Body of pancreas (tissue), 4 donors: ENCODE measurements around the gene ILDR2.

Experiments used
- CTCF ChIP-seq, 7 experiments: fragments of 450-650 bp in 4 of 7; fragments of 200-600 bp in 3 of 7; sonication (generic) in 3 of 7; IDR thresholded peaks; one replicate each; pipeline ENCODE4 v1.5.1; 2016 to 2019; ENCODE audit warnings: antibody characterized with exemption in 7 of 7
- POLR2A ChIP-seq, 3 donors: fragments of 450-650 bp; IDR thresholded peaks; one replicate each; pipeline ENCODE4 v1.6.1; 2016; ENCODE audit warnings: antibody characterized with exemption in 3 of 3, mild to moderate bottlenecking in 2 of 3

DNA sequence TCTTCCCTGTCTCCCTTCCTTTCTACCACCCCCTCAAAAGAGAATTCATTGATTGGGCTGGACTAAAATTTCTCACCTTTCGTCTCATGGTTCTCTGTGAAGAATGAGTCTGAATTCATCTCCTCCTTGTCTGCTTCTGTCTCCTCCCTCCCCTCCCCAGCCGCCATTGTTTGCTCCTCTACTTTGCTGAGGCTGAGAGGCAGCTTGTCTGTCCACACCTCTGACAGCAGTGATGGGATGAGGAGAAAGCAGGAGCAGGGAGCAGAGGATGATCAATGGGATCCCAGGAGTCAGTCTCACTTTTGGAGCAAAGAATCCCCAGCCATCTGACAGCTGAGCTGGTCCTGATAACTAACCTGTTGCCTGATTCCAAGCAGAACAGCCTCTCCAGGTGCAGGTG lies 2.5 kb downstream of the ILDR2 start:
- no peak for TF ChIP-seq CTCF (IDR thresholded peaks at IDR 0.05)
- TF ChIP-seq POLR2A (IDR thresholded peaks at IDR 0.05): no peak
